Retinal pigment epithelial cell (primary cell): ENCODE data around the gene SEPSECS.

ENCODE experiments used
- DNase-seq: peaks from one replicate; pipeline ENCODE4 v3.0.0-alpha.2; 2010; ENCODE audit warnings: low read depth
- H3K4me3 ChIP-seq: 2 replicates; pipeline ENCODE4 v1.5.1; 2011; ENCODE audit warnings: mild to moderate bottlenecking, low read length, control low read depth, moderate library complexity
- TF ChIP-seq, protein P1 (sequence below): conservative IDR thresholded peaks from 2 replicates; pipeline ENCODE4 v1.5.1; 2011; ENCODE audit warnings: low read depth, low read length, control low read depth, inconsistent platforms

SEPSECS gene

DNA sequence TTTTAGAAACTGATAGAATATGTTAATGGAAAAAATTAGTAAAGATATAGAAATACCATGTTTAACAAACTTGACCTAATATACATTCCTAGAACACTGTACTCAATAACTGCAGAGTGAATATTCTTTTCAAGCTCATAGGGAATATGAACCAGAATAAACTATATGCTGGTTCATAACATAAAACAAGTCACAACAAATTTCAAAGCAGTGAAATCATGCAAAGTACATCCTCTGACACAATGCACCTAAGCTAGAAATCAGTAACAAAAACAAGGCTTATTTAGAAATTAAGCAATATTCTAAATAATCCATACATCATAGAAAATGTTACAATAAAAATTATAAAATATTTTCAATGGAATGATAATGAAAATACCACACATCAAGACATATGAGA lies 9.2 kb upstream of the SEPSECS start:
- DNase-seq = no peak
- H3K4me3 ChIP-seq = no peak overlapping the region
- TF ChIP-seq, protein P1, sequence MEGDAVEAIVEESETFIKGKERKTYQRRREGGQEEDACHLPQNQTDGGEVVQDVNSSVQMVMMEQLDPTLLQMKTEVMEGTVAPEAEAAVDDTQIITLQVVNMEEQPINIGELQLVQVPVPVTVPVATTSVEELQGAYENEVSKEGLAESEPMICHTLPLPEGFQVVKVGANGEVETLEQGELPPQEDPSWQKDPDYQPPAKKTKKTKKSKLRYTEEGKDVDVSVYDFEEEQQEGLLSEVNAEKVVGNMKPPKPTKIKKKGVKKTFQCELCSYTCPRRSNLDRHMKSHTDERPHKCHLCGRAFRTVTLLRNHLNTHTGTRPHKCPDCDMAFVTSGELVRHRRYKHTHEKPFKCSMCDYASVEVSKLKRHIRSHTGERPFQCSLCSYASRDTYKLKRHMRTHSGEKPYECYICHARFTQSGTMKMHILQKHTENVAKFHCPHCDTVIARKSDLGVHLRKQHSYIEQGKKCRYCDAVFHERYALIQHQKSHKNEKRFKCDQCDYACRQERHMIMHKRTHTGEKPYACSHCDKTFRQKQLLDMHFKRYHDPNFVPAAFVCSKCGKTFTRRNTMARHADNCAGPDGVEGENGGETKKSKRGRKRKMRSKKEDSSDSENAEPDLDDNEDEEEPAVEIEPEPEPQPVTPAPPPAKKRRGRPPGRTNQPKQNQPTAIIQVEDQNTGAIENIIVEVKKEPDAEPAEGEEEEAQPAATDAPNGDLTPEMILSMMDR = no peak

DNA sequence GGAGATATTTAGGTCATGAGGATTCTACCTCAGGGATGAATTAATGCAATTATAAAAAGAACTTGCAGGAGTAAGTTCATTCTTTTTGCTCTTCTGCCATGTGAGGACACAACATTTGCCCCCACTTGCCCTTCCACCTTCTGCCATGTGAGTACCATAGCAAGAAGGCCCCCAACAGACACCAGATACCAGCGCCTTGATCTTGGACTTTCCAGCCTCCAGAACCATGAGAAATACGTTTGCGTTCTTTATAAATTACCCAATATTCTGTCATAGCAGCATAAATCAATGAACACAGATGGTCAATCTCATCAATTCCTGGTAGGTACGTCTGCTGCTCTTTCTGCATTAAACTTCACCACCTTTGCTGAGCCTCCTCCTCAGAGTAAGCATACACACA lies 5.7 kb upstream of the SEPSECS start:
- TF ChIP-seq, protein P1 = no peak
- no peak overlapping the region for H3K4me3 ChIP-seq
- no peak for DNase-seq

DNA sequence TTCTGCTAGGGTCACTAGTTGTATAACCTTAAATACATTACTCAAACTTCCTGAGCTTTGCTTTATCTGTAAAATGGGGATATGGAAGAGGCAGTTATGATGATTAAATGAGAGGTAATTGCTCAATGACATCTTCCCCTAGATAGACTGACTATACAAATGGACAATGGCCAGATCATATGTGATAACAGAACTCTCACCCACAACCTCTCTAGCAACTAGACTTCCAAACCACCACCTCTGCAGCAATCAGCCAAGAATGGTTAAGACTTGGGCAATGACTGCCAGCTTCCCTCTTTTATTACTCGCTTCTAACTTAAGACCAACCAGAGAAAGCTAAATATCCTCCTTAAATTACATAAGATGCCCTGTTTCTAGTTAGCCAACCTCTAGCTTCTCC lies 2.9 kb upstream of the SEPSECS start:
- TF ChIP-seq, protein P1 = no peak
- no peak for DNase-seq
- H3K4me3 ChIP-seq = no peak overlapping the region

DNA sequence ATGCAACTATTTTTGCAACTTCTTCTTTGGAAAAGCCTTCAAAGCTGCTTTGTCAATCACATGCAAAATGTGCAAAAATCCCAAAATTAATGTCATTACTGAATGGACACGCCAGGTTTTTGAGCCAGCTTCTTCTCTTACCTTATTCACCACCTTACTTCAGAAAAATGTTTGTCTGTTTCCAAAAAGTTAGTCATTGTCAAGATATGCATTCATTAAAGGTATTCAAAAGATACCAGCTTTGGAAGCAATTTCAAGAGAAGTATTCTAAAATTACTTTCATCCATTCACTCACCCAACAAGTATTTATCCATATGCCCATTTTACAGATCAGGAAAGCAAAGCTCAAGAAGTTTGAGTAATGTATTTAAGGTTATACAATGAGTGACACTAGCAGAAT lies 2.3 kb upstream of the SEPSECS start:
- no peak overlapping the region for H3K4me3 ChIP-seq
- DNase-seq = no peak
- TF ChIP-seq, protein P1 = no peak

DNA sequence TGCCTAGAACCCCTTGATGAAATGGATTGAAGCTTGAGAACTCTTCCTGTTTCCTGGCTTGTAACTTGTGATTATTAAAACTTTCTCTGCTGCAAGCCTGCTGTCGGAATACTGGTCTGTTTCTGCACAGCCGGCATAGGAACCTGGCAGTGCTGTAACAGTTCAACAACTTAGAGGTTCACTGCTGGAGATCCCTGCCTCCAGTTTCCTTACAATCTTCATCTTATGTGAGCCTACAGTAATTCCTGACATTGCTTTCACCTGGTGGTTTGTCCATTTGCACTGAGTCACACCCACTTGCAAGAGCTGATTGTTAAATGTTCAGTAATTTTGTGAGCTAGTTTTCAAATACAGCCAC lies 1.3 kb upstream of the SEPSECS start:
- peak overlapping the region; percentile 89 for H3K4me3 ChIP-seq
- no peak for DNase-seq
- TF ChIP-seq, protein P1 = no peak

DNA sequence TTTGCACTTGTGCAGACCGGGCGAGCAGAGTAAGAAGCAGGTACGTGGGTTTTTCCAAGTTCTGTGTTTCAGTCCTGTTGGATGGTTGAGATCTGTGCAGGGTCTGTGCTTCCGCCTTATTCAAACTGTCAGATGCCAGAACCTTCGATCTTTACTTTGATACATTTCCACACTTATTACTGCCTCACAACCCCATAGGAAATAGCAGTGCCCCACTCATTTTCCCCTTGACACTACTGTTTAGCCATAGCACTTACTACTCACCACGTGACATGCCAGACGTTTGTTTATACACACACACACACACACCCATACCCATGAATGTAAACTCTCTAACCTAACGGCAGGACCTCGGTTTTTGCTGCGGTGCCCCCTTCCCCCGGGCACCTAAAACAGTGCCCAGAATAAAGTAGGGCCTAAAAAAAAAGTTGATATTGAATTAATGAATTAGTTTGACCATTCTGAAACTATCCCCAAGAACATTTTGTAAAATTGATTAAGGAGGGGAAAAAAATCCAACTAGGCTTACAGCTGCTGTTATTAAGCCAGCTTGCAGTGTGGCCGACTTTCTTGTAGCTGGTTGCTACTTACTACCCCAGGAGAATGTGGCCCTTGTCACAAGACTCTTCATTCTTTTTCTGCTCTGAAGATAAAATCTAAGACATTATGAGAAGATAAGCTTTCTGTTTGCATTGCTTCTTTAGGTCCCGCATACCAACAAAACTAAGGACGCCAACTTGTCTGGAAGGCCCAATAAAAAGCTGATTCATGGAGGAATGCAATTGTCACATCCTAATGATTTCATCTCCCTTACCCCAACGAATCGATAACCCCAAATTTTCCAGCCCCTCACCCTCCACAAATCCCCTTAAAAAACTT lies 704 bp upstream of the SEPSECS start:
- DNase-seq = no peak
- H3K4me3 ChIP-seq = peak overlapping the region; percentile 89
- TF ChIP-seq, protein P1 = no peak

DNA sequence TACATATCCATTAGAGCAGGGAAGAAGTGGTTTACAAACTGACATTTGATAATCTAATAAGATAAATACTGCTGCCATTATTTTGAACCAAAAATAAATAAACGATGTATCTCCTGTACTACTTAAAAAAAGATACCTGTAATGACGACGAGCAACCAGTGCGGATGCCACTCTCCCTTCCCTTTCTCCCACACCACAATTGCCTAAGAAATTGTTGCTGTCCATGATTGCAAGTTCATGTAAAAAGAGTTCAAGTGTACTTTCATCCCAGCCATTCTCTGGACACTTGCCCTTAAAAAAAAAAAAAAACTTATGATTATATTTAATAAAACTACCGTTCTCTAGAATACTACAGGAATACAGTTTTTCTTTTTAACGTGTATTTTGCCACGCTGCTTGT lies 1.4 kb downstream of the SEPSECS start:
- TF ChIP-seq, protein P1 = no peak
- DNase-seq = no peak
- H3K4me3 ChIP-seq = no peak overlapping the region
